Spleen (tissue), 11 donors: ENCODE measurements around the gene EXOC4. TPM values are rescaled to one million over a fixed set of nuclear protein-coding genes. Genes with fewer than 3 reads are reported as not detected.

Source experiments
- DNase-seq: peaks from one replicate; pipeline ENCODE4 v3.0.0-alpha.2; 2020
- H3K27ac ChIP-seq, 8 donors: fragments of 200-600 bp; sonication (generic) in 7 of 8; 1 replicate in 4 of 8; 2 replicates in 4 of 8; pipeline versions ENCODE4 v1.5.0 to v1.8.0; 2016 to 2021; ENCODE audit warnings: inconsistent platforms in 4 of 8, mild to moderate bottlenecking in 4 of 8, moderate library complexity in 1 of 8
- H3K27me3 ChIP-seq, 7 donors: fragments of 200-600 bp; sonication (generic) in 6 of 7; replicated peaks in 1 of 7; 1 replicate in 4 of 7; 2 replicates in 3 of 7; pipeline versions ENCODE4 v1.5.0 to v1.8.0; 2016 to 2021; ENCODE audit warnings: inconsistent platforms in 3 of 7, mild to moderate bottlenecking in 1 of 7
- H3K36me3 ChIP-seq, 6 donors: fragments of 200-600 bp; sonication (generic) in 5 of 6; 1 replicate in 4 of 6; 2 replicates in 2 of 6; pipeline versions ENCODE4 v1.5.0 to v1.8.0; 2016 to 2021; ENCODE audit warnings: inconsistent platforms in 2 of 6
- H3K4me1 ChIP-seq, 6 donors: fragments of 200-600 bp; sonication (generic) in 5 of 6; 1 replicate in 3 of 6; 2 replicates in 3 of 6; pipeline versions ENCODE4 v1.5.0 to v1.8.0; 2016 to 2021; ENCODE audit warnings: inconsistent platforms in 3 of 6
- H3K4me3 ChIP-seq, 8 donors: fragments of 200-600 bp; sonication (generic) in 7 of 8; 1 replicate in 4 of 8; 2 replicates in 4 of 8; pipeline versions ENCODE4 v1.5.0 to v1.8.0; 2016 to 2021; ENCODE audit warnings: inconsistent platforms in 4 of 8, mild to moderate bottlenecking in 4 of 8, moderate library complexity in 2 of 8
- H3K9me3 ChIP-seq, 8 donors: fragments of 200-600 bp; sonication (generic) in 7 of 8; 1 replicate in 4 of 8; 2 replicates in 4 of 8; pipeline versions ENCODE4 v1.5.0 to v1.8.0; 2016 to 2021; ENCODE audit warnings: inconsistent platforms in 4 of 8
- CTCF ChIP-seq, 11 experiments: fragments of 200-600 bp in 7 of 11; fragments of 450-650 bp in 4 of 11; sonication (generic) in 4 of 11; IDR thresholded peaks in 8 of 11; conservative IDR thresholded peaks in 3 of 11; 1 replicate in 7 of 11; 2 replicates in 4 of 11; pipeline versions ENCODE4 v1.4.0 to v1.8.0; 2016 to 2021; ENCODE audit warnings: antibody characterized with exemption in 11 of 11, inconsistent platforms in 4 of 11, mild to moderate bottlenecking in 1 of 11
- POLR2A ChIP-seq, 3 donors: fragments of 450-650 bp; IDR thresholded peaks; one replicate each; pipeline ENCODE4 v1.5.1; 2017; ENCODE audit warnings: antibody characterized with exemption in 3 of 3, mild to moderate bottlenecking in 1 of 3
- POLR2AphosphoS5 ChIP-seq, 3 donors: sonication (generic); formaldehyde crosslinking; IDR thresholded peaks; one replicate each; pipeline ENCODE4 v1.5.1; 2017; ENCODE audit warnings: antibody characterized with exemption in 3 of 3
- WGBS, 5 donors: extraction: QIAGEN DNeasy Blood & Tissue Kit in 3 of 5; methylation state at CpG; one replicate each; pipeline versions ENCODE4 v1.1.5 to v1.1.7; 2013 to 2018; 5-methylcytosine and 5-hydroxymethylcytosine counted together
- intact Hi-C: fragments of 100-400 bp; cut with DNase I; formaldehyde crosslinking; loops from one replicate; pipeline ENCODE4 v1.15.0; 2023; ENCODE audit warnings: low total_unique reads
- polyA plus RNA-seq, 3 donors: library from polyadenylated mRNA; stranded (reverse); fragments of 200-250 nt; gene quantifications; one replicate each; pipeline ENCODE4 v1.2.1, GENCODE V29; 2013
- total RNA-seq, 7 donors: library from RNA; depleted of rRNA in 3 of 7; stranded (reverse); fragments of >200 nt in 3 of 7; fragmentation: NEBNext Ultra II Directional in 4 of 7; extraction: Animal tissue kit (Norgen Biotek cat#: 25700) in 4 of 7; gene quantifications; one replicate each; pipeline versions ENCODE4 v1.1.0 to v1.2.1, GENCODE V29; 2016 to 2021
- donor health status: healthy with polysubstance abuse.
- donor health status: DM: no; HTN: no; CAD: no; lungs with moderate emphysema.
- donor health status: DM: no; HTN: no; CAD: no.
- donor health status: Bipolar disorder and iron deficiency.
- donor health status: healthy.
- donor health status: DM: no; HTN: no; CAD: no.
- donor health status: DM: yes; HTN: yes; CAD: no.

Gene EXOC4
- total and polyA plus RNA-seq, 10 donors, result 14.1 to 138 (median 102) TPM

- Histone ChIP-seq H3K9me3 (no peaks in the 10 kb centered on the region), H3K27ac (no peak overlapping the region), H3K27me3 (no peaks in the 10 kb centered on the region), H3K36me3 (peaks cover 0 to 22% (median 10%) of the 10 kb centered on the region in 6 donors), H3K4me3 (no peak overlapping the region), H3K4me1 (peaks cover 0 to 8% (median 0%) of the 10 kb centered on the region in 6 donors)
- TF ChIP-seq CTCF (IDR thresholded peaks at IDR 0.05 in 8 of 11, conservative IDR thresholded peaks at IDR 0.05 in 3 of 11) (no peak), POLR2A (IDR thresholded peaks at IDR 0.05) (no peak), POLR2AphosphoS5 (IDR thresholded peaks at IDR 0.05) (no peak)
- WGBS, 5 donors, result 95 to 99% (median 97%) methylated on average over 4 of the region's 4 CpGs
- intact Hi-C loops, result no loop called here
- no peak for DNase-seq
These were observed 118.7 kb downstream of the EXOC4 start for GRCh38 chr7:133371616-133372015.

- H3K4me3 ChIP-seq, result no peak overlapping the region
- H3K36me3 ChIP-seq, result peaks cover 0 to 27% (median 11%) of the 10 kb centered on the region in 6 donors
- H3K27me3 ChIP-seq, result no peaks in the 10 kb centered on the region
- WGBS, 5 donors, result 95 to 100% (median 97%) methylated on average over 1 of the region's 1 CpG
- no peak for DNase-seq
- H3K27ac ChIP-seq, result no peak overlapping the region
- H3K9me3 ChIP-seq, result no peaks in the 10 kb centered on the region
- H3K4me1 ChIP-seq, result peaks cover 0 to 8% (median 0%) of the 10 kb centered on the region in 6 donors
- TF ChIP-seq POLR2AphosphoS5 (IDR thresholded peaks at IDR 0.05), result no peak
- no peak for TF ChIP-seq CTCF (IDR thresholded peaks at IDR 0.05 in 8 of 11, conservative IDR thresholded peaks at IDR 0.05 in 3 of 11)
- TF ChIP-seq POLR2A (IDR thresholded peaks at IDR 0.05), result no peak
- intact Hi-C loops, result no loop called here
These were observed 119.5 kb downstream of the EXOC4 start for GRCh38 chr7:133372337-133372736.

DNA sequence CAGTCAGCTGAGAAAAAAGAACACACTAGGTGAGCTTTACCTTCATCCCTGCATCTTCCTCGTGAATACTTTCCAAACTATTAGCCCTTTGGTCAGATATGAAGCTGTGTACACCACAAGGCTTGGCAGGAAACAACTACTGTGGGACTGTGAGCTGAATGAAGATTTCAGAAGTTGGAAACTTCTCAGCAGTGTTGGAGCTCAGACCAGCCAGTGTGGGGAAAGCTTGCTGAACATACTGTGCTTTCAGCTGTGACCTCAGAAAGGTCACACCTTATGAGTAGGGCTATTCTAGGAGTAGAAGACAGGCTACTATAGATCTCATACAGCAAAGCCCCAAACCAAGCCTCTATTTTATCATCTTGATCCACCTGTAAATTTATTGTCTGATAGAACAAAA, 123.6 kb downstream of the EXOC4 start:
- no peaks in the 10 kb centered on the region for H3K4me1 ChIP-seq
- no peaks in the 10 kb centered on the region for H3K27me3 ChIP-seq
- TF ChIP-seq POLR2A (IDR thresholded peaks at IDR 0.05) (no peak), POLR2AphosphoS5 (IDR thresholded peaks at IDR 0.05) (no peak), CTCF (IDR thresholded peaks at IDR 0.05 in 8 of 11, conservative IDR thresholded peaks at IDR 0.05 in 3 of 11) (no peak)
- no peak for DNase-seq
- peaks cover 0 to 13% (median 2%) of the 10 kb centered on the region in 8 donors for H3K9me3 ChIP-seq
- H3K36me3 ChIP-seq, result peaks cover 0 to 33% (median 11%) of the 10 kb centered on the region in 6 donors
- intact Hi-C loops, result no loop called here
- no peak overlapping the region for H3K27ac ChIP-seq
- 88 to 93% (median 91%) methylated on average over 1 of the region's 1 CpG for WGBS, 5 donors
- no peak overlapping the region for H3K4me3 ChIP-seq

- H3K9me3 ChIP-seq, result peaks cover 0 to 13% (median 2%) of the 10 kb centered on the region in 8 donors
- intact Hi-C loops, result no loop called here
- no peaks in the 10 kb centered on the region for H3K4me1 ChIP-seq
- H3K27me3 ChIP-seq, result no peaks in the 10 kb centered on the region
- TF ChIP-seq CTCF (IDR thresholded peaks at IDR 0.05 in 8 of 11, conservative IDR thresholded peaks at IDR 0.05 in 3 of 11) (no peak), POLR2AphosphoS5 (IDR thresholded peaks at IDR 0.05) (no peak), POLR2A (IDR thresholded peaks at IDR 0.05) (no peak)
- 96 to 100% (median 100%) methylated on average over 1 of the region's 1 CpG for WGBS, 5 donors
- DNase-seq, result no peak
- peaks cover 0 to 7% (median 0%) of the 10 kb centered on the region in 6 donors for H3K36me3 ChIP-seq
- no peak overlapping the region for H3K27ac ChIP-seq
- no peak overlapping the region for H3K4me3 ChIP-seq
These were observed 129.1 kb downstream of the EXOC4 start for GRCh38 chr7:133381965-133382364.
